Astrocyte of the hippocampus (primary cell): ENCODE data around the gene WDR55.
"Not testable (repeated sequence)": the region's sequence is repeated elsewhere in the genome, so short reads cannot be mapped to it uniquely, and the experiment has no call there.

Source experiments
- DNase-seq: peaks from one replicate; pipeline ENCODE4 v3.0.0; 2011; ENCODE audit warnings: low read depth, low spot score

WDR55 gene

DNA sequence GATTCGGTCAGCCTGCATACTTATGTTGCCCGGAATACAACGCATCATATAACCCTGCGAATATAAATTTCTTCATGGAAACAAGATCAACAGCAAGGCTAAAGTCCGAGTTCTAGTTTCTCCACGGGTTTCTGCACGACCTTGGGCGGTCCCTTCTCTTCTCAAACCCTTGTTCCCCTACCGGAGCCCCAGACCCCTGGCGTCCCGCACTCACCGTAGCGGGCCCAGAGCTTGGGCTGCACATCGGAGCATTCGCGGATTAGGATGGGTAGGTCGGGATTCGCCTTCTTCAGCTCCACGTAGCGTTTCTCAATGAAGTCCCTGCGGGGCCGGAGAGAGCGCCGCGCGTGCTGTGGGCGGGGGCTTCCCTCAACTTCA lies 17.7 kb upstream of the WDR55 start:
- peak; percentile 39 for DNase-seq

DNA sequence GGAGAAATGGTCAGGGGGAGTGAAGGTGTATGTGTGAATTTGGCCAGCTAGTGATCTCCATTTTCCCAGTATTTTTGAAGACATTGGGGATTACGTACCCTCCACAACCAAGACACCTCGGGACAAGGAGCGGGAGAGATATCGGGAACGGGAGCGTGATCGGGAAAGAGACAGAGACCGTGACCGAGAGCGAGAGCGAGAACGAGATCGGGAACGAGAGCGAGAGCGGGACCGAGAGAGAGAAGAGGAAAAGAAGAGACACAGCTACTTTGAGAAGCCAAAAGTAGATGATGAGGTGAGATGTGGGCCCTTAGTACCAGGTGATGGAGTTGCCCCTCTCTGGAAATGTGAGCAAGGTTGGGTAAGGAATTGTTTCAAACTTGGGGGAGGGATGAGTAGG lies 5.8 kb upstream of the WDR55 start:
- no peak for DNase-seq

DNA sequence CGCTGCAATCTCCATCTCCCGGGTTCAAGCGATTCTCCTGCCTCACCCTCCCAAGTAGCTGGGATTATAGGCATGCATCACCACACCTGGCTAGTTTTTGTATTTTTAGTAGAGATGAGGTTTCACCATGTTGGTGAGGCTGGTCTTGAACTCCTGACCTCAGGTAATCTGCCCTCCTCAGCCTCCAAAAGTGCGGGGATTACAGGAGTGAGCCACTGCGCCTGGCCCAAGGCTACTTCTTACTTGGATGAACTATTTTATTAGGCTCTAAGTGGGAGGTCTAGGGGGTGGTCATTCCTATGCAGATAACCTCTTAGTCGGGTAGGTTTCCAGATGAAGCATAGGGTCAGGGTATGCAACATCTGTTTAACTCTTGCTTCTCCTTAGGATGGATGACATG lies 4.3 kb upstream of the WDR55 start:
- DNase-seq = not testable (repeated sequence)

DNA sequence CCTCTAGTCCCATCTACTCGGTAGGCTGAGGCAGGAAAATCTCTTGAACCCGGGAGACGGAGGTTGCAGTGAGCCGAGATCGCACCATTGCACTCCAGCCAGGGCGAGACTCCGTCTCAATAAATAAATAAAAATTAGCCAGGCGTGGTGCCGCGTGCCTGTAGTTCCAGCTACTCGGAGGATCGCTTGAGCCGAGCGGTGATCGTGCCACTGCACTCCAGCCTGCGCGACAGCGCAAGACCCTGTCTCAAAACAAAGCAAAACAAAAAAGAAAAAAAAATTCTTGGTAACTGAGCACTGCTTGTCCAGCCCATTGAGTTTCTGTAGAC lies 710 bp upstream of the WDR55 start:
- DNase-seq = no peak

DNA sequence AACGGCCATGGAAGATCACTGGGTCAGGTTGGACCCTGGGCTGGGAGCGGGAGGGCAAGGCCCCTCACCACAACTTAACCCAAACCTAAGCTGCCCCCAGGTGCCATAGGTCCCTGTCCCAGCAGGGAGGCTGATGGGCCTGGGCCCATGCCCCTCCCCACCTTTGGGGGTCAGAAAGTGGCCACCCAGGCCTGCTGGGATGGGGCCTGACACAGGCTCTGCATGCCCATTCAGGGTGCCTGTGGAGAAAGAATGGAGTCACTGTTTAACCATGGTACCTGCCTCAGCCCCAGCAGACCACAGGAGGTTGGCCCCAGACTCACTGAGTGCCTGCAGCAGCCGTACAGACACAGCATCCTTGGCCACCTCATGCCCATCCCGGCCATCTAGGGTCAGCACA lies 6.3 kb downstream of the WDR55 start:
- DNase-seq = not testable (repeated sequence)

DNA sequence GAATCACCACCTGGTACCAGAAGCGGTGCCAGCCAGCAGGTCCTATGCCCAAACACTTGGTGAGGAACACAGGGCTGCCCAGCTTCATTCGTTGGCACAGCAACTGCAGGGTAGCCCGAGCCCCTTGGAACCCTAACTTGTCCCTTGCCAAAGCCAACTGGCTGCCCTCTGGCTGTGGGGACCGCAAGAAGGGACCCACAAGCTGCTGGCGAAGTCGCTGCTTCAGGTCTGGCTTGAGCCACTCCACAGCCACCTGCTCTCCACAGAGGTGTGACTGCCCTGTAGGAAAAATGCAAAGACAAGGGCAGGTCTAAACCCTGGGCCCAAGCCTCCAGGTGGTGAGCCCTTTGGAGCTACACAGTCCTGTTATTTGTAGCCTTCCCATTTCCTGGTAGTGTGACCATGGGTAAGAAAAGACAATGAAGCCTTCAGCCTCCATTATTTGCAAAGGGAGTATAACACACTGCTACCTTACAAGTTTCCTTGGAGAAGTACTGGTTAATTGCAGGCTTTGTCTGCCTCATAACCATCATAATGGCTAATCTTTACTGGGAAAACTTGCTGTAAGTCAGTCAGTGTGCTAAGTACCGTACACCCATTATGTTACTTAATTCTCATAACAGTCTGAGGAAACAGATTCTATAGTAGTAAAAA lies 6.9 kb downstream of the WDR55 start:
- DNase-seq = no peak

DNA sequence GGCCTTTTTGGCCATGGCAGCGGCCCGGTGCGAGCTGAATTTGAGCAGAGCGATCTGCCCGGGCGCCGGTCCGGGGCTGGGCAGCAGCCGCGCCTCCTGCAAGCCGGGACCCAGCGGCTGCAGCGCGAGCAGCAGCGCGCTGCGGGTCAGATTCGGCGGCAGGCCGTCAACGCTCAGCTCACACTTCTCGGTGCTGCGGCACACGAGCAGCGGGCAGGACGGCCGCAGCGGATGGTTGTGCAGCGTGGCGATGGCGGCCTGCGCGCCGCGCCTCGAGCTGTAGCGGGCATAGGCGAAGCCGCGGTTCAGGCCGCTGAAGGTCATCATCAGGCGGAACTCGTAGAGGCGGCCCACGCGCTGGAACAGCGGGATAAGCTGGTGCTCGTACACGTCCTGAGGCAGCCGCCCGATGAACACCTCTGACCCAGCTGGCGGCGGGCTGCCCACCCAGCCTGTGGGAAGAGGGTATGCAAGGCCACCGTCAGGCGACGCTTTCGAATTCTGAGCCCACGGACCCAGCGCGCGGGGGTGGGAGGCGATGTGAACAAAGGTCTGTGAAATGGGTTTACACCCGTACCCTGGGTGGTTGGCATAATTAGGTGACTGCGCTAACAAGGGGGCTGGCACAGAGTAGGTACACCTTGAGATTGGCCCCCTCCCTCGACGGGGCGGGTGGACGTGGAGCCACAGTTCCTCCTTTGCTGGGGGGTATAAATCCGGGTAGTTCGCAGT lies 7.9 kb downstream of the WDR55 start:
- DNase-seq = peak; percentile 38

DNA sequence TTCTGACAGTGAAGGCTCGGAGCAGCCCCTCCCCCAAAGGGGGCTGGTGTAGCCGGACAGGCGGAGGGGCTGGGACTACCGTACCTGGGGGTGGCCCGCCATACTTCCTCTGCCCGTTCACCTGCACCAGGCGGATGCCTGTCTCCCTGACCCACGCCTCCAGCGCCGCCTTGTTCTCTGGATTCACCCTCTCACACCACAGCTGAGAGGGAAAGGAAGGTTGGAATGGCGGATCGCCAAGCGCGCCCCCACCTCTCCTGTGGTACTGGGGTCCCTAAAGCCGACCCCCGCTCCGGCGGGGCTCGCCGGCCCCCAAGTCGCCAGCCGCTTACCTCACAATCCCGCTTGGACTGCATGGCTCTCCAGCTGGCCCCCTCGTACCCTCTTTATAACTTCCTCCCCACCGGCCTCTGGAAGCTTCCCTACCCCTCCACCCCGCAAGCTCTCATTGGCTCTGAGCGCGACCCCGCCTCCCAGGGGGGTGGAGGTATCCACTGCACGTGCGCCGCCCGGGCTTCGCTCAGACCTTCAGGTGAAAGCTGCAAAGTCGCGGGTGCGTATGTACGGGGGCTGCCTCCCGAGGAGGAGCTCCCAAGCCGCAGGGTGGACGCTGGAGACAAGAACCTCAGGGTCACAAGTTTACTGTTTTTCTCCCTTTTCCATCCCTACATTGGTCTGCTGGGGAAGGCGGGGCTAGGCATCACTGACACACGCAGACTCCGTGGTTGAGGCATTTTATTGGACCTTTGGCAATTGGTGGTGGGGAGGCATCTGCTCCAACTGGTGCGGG lies 8.7 kb downstream of the WDR55 start, which contains the start of gene DND1:
DND1 (minus strand) TSS at position 390 of the 790 bp plus-strand sequence; CDS start at position 356, 34 bp downstream.
- no peak for DNase-seq

DNA sequence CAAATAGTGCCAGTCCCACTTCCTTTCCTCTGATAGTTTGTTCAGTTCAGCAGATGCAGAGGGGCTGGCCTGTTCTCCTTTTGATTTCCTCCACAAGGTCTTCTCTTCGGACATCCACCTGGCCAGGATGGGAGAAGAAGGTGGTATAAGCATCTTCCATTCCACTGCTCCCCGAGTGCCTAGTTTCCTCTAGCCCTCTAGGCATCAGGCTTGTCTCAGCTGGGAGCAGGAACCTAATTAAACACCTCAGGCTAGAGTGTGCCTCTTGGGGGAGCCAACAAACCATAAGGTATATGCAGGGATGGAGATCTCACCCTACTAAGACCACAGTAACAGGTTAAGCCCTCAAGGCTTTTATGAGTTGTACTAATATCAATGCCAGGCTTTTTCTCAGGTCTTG lies 9.5 kb downstream of the WDR55 start:
- no peak for DNase-seq

DNA sequence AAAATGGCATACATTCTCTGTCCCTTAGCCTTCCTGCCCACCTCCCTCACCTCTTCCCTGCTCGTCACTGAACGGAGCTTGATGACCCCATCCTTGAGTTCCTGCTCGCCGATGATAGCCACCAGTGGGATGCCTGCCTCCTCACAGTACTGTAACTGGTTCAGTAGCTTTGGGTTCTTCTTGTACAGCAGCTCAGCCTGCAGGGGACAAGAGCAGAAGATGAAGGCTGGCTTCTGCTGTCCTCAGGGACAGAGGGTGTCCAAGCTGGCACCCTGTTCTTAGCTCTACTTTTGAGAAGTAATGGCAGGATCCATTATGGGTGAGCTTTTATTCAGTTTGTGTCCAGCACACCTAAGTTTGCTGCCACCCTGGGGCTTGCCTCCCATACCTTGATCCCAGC lies 9.9 kb downstream of the WDR55 start:
- no peak for DNase-seq

DNA sequence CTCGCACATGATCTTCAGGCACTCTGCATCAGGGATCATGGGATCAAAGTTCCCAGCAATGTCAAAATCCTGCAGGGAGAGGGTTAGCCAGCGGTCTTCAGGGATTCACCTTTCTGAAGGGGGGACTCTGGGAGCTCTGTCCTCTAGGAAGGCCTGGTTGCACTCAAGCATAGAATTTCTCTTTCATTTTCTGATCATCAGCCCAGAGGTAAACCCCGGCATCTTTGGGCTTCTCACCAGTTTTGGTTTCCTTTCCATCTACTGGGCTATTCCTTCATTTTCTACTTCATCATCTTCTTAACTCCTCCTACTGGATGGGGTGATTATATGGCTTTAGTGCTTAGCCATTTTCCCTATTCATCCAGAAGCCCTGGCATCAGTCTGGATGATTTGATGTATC lies 13.2 kb downstream of the WDR55 start:
- DNase-seq = no peak

DNA sequence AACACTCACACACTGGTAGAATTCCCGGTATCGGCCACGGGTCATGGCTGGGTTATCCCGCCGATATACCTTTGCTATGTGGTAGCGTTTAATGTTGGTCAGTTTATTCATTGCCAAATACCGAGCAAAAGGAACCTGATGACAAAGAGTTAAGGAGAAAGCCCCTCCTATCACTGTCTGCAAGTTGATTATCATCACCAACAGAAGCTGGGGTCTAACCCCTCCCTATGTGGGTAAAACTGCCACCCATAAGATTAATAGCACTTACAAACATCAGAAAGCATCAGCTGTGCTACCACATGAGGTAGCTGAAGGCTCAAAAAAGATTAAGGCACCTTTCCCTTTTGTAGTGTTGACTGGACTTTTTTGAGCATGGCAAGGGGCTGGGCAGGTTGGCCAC lies 14.3 kb downstream of the WDR55 start:
- no peak for DNase-seq

DNA sequence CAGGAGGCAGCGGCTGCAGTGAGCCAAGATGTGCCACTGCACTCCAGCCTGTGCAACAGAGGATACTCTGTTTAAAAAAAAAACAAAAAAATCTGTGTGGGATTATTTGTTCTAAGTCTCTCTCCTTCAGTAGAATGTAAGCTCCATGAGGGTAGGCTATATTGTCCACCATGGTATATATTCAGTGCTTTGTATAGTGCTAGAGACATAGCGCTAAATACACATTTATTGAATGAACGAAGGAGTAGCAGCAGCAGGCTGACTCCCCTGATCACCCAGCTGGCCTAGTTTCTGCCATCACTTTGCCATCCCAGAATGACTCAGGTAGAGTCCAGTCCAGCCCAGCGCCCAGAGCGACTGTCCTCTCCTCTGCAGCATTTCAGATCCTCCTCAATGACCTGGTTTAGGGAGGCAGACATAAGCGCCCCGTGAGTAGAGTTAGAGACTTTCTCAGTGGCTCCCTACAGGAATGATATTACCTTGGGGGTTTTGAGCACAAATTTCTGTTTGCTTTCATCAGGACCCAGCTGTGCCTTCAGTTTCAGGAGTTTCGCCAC lies 25.8 kb downstream of the WDR55 start:
- DNase-seq = no peak

DNA sequence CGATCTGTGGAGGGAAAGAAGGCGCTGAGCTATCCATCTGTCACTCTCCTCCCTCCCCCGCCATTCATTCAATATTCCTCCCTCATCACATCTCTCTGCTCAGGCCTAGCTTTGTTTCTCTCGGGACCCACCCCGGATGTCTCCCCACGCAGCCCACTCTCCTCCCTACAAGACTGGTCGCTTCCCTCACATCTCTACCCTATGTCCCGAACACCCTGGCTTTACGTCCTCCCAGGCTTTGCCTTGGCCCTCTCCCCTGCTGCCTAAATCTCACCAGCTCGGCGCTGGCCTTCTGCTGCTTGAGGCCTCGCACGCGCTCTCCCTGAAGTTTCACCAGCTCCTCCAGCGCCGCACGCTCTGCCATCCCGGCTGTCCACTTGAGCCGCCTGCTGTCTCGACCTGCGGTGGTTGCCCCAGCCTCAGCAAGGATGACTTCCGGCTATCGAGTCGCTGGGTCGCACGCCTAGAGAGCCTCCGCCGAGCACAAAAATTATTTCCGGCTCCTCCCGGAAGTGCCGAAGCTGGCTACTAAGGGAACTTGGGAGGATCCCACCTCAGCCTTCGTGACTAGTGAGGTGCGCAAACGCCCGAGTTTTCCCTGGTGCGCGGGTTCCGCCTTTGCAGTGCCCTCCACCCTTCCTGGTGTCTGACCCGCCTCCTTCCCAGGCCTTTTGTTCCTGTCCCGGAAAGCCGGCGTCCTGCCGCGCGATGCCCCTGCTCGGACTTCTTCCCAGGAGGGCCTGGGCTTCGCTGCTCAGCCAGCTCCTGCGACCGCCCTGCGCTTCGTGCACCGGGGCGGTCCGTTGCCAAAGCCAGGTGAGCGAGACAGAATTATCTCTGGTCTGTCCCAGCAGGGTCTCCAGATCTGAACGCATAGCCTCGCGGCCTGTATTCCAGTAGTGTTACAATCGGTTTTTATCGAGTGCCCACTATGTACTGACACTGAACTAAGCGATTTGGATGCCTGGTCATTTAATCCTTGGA lies 26.5 kb downstream of the WDR55 start, which contains the start of the genes HARS1 and HARS2:
HARS1 (minus strand) TSS at position 430 of the 984 bp plus-strand sequence; CDS start at position 364, 66 bp downstream.
HARS2 (plus strand) TSS at position 515 of the 984 bp plus-strand sequence; CDS start at position 709, 194 bp downstream.
- DNase-seq = peak; percentile 97

DNA sequence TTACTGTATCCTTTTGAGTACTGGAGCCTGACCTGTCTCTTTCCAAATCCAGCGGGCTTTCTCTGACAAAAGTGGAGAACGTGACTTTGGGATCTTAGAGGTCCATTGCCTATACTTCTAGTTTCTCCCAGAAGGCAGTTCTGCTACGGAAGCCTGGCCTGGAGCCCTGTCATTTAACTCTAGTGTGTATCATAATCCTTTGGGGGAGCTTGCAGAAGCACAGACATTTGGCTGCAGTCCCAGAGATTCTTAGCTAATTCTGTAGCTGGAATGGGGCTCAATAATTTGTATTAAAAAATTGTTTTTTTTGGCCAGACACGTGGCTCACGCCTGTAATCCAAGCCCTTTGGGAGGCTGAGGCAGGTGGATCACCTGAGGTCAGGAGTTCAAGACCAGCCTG lies 29.6 kb downstream of the WDR55 start:
- DNase-seq = no peak

DNA sequence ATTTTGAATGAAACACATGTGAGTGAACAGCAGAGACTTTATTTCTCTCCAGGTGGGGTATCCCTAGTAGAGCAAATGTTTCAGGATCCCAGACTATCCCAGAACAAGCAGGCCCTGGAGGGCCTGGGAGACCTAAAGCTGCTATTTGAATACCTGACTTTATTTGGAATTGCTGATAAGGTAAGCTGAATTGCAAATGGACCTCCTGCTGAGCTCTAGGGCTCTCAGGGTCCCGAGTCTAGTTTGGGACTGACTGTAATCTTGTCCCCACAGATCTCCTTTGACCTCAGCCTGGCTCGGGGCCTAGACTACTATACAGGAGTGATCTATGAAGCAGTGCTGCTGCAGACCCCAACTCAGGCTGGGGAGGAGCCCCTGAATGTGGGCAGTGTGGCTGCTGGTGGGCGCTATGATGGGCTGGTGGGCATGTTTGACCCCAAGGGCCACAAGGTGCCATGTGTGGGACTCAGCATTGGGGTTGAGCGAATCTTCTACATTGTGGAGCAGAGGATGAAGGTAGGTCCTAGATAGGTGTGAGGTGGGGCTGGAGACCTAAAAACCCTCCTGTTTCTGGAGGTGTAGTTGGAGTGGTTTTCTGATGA lies 32.3 kb downstream of the WDR55 start:
- no peak for DNase-seq

DNA sequence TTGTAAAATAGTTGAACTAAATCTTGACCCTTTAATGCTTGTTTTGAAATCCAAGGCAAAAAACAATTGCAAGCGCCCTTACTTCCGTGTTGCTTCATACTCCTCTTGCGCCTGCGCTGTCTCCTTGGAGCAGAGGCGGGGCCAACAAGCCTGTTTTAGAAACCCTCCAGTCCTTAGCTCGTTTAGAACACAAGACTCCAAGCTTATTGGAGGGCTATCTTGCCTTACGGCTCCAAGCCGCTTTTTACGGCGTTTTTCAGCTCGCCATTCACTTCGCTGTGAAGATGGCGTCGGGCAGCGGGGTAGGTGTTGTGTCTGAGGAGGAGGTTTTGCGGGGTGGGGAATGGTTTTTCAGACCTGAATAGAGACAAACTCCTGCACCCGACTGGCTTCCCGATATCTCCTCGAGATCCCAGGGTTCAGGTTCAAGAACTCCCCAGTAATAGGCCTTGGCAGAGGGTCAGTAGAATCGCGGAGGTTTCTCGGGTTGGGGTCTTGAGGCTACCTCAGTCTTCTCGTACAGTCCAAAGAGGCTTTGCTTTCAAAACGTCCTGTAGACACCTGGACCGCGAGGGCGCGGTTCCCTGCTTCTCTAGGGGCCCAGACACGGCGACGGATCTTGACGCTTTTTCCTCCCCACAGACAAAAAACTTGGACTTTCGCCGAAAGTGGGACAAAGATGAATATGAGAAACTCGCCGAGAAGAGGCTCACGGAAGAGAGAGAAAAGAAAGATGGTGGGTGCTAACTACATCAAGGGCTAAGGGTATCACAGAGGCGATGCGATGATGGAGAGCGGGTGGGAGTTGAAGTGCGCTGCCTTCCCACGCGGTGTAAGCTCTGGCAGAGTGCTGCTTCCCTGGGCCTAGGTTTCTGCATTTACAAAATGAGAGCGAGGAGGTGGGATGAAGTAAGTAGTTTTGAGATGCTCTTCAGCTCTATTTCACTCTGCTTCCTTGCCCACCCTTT lies 35.8 kb downstream of the WDR55 start, which contains the start of gene ZMAT2:
ZMAT2 (plus strand) TSS at position 271 of the 968 bp plus-strand sequence; CDS start at position 285, 14 bp downstream.
- DNase-seq = peak; percentile 98

DNA sequence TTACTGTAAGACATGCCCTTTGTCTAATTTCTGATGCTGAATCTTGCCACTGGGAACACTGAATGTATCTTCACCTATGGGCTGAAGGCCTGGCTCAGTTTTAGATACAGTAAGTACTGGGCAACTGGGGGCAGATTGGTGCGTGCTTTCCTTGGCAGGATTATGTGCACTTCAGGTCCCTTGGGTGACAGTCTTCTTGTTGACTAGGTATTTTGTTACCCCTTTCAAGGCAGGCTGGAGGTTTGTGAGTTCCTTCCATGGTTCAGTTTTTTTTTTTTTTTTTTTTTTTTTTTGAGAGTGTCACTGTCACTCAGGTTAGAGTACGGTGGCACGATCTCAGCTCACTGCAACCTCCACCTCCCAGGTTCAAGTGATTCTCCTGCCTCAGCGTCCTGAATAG lies 43.1 kb downstream of the WDR55 start:
- DNase-seq = no peak

DNA sequence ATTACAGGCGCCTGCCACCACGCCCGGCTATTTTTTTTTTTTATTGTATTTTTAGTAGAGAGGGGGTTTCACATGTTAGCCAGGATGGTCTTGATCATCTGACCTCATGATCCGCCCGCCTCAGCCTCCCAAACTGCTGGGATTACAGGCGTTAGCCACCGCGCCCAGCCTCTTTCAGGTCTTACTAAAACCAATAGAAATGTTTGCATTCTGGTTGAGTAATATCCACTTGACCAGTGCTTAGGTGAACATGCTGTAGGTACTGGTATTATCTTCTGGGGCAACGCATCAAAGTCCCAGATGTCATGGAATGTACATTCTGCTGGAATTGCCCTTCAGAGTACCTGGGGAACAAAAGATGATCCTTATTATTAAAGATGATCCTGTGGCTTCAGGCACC lies 44.1 kb downstream of the WDR55 start:
- DNase-seq = not testable (repeated sequence)
